ENCODE results near the gene TBC1D19.

The TBC1D19 gene

DNA sequence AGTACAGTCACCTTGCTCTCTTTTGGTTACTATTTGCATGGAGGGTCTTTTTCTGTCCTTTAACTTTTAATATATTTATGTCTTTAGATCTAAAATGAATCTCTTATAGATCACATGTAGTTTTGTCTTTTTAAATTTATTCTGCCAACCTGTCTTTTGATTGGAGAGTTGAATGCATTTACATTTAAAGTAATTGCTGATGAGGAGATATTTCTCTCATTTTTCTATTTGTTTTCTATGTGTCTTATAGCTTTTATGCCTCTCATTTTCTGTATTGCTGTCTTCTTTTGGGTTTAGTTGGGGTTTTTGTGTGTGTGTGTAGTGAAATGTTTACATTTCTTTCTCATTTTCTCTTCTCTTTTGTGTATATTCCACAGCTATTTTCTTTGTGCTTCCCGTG is 123.5 kb downstream of the TBC1D19 start:
- H3K36me3 ChIP-seq, result no peaks in the 10 kb centered on the region
- H3K27me3 ChIP-seq (ENCODE audit: insufficient read depth, low read depth, severe bottlenecking), result no peaks in the 10 kb centered on the region

DNA sequence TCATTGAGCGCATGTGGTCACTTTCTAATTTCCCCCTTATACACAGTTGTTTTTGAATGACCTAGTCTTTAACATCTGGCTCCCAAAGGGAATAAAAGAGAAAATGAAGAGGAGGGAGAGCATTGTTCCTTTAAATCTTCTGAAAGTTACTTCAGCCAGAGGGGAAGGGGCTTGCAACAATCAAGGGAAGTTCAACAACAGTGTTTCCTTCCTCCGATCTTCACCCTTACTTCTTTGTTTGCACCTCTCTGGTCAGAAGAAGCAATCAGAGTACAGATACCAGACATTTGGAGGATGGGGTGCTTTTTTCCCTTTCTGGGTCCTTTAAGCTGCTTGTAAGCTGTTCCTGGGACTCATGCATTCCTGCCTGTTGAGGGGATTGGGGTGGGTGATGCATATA is 125.4 kb downstream of the TBC1D19 start:
- no peak overlapping the region for H3K4me3 ChIP-seq (ENCODE audit: low read depth, low read length)
- DNase-seq, result no peak
- H3K9me3 ChIP-seq (ENCODE audit: severe bottlenecking), result no peaks in the 10 kb centered on the region
- H3K27ac ChIP-seq, result no peak overlapping the region
- H3K27me3 ChIP-seq (ENCODE audit: insufficient read depth, low read depth, severe bottlenecking), result no peaks in the 10 kb centered on the region
- TF ChIP-seq, protein P1, sequence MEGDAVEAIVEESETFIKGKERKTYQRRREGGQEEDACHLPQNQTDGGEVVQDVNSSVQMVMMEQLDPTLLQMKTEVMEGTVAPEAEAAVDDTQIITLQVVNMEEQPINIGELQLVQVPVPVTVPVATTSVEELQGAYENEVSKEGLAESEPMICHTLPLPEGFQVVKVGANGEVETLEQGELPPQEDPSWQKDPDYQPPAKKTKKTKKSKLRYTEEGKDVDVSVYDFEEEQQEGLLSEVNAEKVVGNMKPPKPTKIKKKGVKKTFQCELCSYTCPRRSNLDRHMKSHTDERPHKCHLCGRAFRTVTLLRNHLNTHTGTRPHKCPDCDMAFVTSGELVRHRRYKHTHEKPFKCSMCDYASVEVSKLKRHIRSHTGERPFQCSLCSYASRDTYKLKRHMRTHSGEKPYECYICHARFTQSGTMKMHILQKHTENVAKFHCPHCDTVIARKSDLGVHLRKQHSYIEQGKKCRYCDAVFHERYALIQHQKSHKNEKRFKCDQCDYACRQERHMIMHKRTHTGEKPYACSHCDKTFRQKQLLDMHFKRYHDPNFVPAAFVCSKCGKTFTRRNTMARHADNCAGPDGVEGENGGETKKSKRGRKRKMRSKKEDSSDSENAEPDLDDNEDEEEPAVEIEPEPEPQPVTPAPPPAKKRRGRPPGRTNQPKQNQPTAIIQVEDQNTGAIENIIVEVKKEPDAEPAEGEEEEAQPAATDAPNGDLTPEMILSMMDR (IDR thresholded peaks at IDR 0.05; ENCODE audit: low read depth, low read length), result no peak
- no peaks in the 10 kb centered on the region for H3K36me3 ChIP-seq

More for the DNA sequence above, 123.5 kb downstream of the TBC1D19 start:
- no peaks in the 10 kb centered on the region for H3K9me3 ChIP-seq (ENCODE audit: severe bottlenecking)
- H3K4me3 ChIP-seq (ENCODE audit: low read depth, low read length), result no peak overlapping the region
- TF ChIP-seq, protein P1 (IDR thresholded peaks at IDR 0.05; ENCODE audit: low read depth, low read length), result no peak
- no peak overlapping the region for H3K27ac ChIP-seq
- no peak for DNase-seq

DNA sequence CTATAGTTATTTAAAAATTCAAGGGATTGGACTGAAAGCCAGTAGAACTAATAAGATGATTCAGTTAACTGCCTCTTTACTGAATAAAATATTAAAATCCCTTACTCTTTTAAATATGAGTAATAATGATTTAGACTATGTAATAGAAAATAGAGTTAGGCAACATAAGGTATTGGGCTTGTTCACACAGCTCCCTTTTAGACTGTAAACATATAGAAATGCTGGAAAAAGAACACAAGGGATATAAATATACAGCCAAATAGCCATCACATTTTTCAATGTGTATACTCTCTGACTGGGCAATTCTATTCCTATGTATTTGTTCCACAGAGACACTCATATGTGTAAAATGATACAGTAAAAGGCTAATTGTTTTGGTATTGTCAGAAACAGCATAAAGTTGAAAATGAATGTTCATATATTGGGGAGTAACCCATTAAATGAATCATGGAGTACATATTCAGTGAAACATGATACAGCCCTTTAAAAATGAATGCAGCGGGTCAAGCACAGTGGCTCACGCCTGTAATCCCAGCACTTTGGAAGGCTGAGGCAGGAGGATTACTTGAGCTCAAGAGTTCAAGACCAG is 129.8 kb downstream of the TBC1D19 start:
- no peaks in the 10 kb centered on the region for H3K27me3 ChIP-seq (ENCODE audit: insufficient read depth, low read depth, severe bottlenecking)
- H3K9me3 ChIP-seq (ENCODE audit: severe bottlenecking), result no peaks in the 10 kb centered on the region
- H3K4me3 ChIP-seq (ENCODE audit: low read depth, low read length), result no peak overlapping the region
- no peaks in the 10 kb centered on the region for H3K36me3 ChIP-seq
- H3K27ac ChIP-seq, result no peak overlapping the region
- DNase-seq, result no peak
- TF ChIP-seq, protein P1 (IDR thresholded peaks at IDR 0.05; ENCODE audit: low read depth, low read length), result no peak

DNA sequence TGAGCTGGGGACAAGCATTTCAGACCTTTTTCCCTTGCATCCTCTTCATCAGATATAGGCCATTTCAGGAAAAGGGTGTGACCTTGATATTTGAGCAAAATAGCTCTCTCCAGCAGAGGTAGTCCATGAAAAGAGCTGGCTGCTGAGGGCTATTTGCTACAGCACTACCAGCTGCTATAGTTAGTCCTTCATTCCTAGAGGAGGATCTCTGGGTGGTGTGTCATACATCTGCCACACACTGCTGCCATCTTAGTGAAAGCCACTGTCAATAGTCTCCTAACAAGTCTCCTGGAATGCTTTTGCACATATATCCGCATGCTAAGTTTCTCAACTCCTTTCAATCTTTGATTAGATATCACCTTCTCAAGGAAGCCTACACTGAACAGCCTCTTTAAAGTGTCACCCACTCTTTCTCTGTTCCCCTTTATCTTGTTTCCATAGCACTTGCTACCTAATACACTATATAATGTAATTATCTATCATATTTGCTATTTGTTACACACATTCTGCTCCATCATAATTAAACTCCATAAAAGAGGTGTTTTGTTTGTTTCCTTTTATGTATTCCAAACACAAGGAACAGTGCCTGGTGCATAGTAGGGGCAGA is 131.9 kb downstream of the TBC1D19 start:
- Histone ChIP-seq H3K27ac (no peak overlapping the region), H3K36me3 (no peaks in the 10 kb centered on the region), H3K27me3 (ENCODE audit: insufficient read depth, low read depth, severe bottlenecking) (no peaks in the 10 kb centered on the region), H3K4me3 (ENCODE audit: low read depth, low read length) (no peak overlapping the region), H3K9me3 (ENCODE audit: severe bottlenecking) (no peaks in the 10 kb centered on the region)
- no peak for DNase-seq
- TF ChIP-seq, protein P1 (IDR thresholded peaks at IDR 0.05; ENCODE audit: low read depth, low read length), result no peak

DNA sequence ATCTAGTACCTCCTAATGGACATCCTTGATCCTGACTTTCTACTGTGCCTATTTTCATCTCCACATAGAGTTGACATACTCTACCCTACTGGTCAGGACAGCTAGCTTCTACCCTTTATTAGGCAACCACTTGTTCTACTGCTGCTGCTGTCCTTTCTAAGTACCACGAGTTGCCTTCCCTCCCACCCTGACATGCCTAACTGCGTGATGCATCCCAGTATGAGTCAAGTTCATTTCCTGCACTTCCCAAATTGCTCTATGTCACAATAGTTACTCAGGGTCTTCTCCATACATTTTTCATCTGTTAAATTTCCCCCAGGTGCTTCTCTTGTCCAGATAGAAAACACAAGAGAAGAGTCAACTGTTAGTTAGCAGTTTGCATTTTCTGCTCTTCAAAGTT is 133.4 kb downstream of the TBC1D19 start:
- TF ChIP-seq, protein P1 (IDR thresholded peaks at IDR 0.05; ENCODE audit: low read depth, low read length), result no peak
- Histone ChIP-seq H3K27ac (no peak overlapping the region), H3K27me3 (ENCODE audit: insufficient read depth, low read depth, severe bottlenecking) (no peaks in the 10 kb centered on the region), H3K9me3 (ENCODE audit: severe bottlenecking) (no peaks in the 10 kb centered on the region), H3K4me3 (ENCODE audit: low read depth, low read length) (no peak overlapping the region), H3K36me3 (no peaks in the 10 kb centered on the region)
- DNase-seq, result no peak

Measured in WERI-Rb-1 (cell line).